ENCODE measurements around the gene NELL1.

DNA sequence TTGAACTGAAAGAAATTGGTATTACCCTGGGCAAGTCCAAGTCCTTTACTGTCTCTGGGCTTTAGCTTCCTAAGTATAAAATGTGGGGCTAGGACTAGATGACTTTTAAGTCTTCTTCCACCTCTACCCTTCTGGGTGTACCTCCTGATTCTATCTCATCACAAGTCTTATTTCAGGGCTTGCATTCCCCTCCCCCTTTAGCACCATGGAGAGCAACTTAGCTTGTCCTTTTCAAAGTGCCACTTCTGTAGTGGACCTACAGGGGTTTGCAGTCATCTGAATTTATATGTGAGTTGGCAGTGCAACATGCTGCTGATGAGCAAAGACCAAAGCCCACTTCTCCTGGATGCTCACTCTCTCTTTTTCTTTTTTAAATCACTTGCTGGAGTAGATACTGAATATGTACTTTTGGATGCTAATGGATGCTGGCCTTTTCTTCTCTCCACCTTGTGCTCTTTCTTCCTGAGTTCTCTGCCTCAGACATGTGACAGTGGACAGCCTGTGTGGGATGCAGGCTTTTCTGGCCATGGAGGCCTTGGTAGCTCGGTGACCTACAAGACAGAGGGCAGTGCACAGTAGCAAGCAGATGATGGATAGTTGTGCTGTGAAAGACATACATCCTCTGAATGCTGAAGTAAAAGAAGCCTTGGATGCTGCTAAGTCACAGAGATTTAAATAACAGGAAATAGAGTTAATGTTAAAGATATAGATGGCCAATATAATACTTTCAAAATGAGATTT lies 185.0 kb downstream of the NELL1 start:
- TF ChIP-seq, protein P1, sequence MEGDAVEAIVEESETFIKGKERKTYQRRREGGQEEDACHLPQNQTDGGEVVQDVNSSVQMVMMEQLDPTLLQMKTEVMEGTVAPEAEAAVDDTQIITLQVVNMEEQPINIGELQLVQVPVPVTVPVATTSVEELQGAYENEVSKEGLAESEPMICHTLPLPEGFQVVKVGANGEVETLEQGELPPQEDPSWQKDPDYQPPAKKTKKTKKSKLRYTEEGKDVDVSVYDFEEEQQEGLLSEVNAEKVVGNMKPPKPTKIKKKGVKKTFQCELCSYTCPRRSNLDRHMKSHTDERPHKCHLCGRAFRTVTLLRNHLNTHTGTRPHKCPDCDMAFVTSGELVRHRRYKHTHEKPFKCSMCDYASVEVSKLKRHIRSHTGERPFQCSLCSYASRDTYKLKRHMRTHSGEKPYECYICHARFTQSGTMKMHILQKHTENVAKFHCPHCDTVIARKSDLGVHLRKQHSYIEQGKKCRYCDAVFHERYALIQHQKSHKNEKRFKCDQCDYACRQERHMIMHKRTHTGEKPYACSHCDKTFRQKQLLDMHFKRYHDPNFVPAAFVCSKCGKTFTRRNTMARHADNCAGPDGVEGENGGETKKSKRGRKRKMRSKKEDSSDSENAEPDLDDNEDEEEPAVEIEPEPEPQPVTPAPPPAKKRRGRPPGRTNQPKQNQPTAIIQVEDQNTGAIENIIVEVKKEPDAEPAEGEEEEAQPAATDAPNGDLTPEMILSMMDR (IDR thresholded peaks at IDR 0.05) = no peak
- TF ChIP-seq POLR2A (IDR thresholded peaks at IDR 0.05) = no peak
